Measurements from ENCODE around the gene AKR1C2.
"Not testable (repeated sequence)": the region's sequence is repeated elsewhere in the genome, so short reads cannot be mapped to it uniquely, and the experiment has no call there.

AKR1C2 gene

DNA sequence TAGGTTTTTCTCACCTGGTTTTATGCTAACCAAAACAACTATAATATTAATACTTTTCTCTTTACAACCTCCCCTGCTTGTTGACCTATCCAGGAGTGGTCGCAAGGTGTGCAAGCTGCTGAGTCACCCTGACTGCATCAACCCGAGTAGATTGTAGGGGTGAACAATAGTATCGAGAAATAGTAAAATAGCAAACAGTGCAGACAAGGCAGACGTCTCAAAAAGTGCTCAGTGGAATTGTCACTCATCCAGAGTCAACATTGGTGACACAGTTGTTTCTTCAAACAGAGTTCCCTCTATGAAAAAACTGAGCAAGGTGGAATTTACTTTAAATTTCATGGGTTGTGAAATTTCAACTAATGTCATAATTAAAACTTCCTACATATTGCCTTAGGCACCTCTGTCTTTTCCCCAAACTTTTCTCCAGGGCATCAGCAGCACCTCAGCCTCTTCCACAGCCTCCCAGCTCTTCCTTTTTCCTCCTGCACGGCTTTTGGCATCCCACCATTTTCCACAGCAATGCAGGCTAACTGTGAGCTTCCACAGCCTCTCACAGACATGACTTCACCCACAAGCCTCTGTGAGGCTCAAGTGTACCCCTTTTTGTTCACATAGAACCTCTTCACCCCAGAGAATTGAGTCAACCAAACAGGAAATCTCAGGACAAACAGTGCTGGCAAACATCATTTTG lies 46.6 kb downstream of the AKR1C2 start:
- not testable (repeated sequence) for DNase-seq (ENCODE audit: low read depth)

DNA sequence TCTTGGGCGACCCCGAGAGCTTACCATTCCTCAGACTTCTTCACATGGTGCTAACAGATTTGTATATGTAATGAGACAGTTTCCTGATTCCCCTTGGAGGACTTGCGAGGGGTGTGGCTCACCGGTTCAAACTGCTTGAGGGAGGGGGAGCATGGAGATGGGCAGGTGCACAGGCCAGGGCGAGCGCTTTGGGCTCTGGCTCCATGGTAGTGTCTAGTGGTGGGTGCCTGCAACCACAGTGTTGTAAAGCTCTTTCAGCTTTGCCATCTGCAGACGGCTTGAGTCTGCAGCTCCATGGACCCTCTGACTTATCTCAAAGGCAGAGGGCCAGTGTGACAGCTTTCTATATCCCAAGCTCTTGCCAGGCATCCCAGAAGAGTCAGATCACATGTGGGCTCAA lies 47.6 kb downstream of the AKR1C2 start:
- DNase-seq (ENCODE audit: low read depth): not testable (repeated sequence)

- no peak for DNase-seq (ENCODE audit: low read depth)
These were observed 50.3 kb downstream of the AKR1C2 start for GRCh38 chr10:4953405-4953804.

DNA sequence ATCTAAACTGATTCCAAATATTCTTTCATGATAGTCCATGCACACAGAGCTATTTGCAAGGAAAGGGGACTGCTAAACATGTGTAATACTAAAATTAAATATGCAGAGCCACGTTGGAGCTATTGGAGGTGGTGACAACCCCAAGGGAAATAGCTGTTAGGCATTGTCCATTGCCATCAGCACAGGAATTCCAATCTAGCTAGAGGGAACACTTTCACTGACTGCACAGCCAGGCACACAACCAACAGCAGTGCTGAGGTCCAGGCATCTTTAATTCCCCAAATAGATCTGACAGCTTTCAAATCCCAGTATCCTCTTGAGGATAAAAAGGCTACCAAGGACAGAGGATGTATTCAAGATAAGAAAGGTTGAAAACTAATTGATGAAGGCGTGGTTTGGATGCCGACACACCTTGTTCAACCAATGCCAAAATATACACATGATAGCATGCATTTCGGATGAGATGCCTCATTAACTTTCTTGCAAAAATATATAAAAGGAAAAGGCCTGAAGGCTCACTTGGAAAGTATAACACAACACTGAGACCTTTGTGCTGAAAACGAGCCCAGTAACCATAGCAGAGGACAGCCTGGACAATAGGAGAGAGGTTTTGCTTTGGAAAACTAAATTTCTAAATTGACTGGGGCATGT lies 52.0 kb downstream of the AKR1C2 start:
- not testable (repeated sequence) for DNase-seq (ENCODE audit: low read depth)

DNA sequence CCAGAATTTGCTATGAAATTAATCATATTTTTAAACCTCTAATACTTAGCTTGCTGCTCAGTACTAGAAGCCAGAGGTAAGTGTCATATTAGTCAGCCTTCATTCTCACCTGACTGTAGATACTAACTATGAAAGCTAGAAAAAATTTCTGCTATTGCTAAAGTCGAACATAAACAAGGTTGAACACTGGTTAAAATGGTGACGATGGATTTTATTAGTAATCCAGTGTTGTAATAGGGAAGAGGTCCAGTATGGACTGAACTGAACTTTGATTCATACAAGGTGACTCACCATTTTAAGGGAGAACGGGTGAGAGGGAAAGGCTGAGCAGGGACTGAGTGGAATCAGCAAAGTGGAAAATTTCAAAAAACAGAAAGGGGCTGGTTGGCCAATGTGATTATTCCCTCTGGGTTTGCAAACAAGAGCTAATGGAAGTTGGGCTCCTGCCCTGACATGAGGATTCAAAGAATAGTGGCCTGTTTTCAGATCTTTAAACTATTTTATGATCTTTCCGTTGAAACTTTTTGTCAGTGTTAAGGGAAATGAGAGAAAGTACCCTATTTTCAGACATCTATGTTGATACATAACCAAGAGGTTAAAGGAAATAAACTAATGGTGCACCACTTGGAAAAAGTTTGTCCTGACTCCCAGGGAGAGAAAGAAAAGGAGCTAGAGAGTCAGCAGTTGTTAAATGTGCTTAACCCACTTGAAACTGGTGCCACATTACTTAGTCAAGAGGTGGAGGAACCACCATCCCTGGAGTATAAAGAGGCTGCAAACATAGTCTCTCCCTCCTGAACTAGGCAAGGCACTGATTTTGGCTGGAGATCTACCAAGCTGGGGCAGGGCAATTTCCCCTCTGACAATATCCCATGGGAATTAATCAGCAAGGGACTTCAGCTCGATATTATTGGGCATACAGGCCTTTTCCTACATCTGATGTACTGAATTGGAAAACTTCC lies 55.7 kb downstream of the AKR1C2 start:
- no peak for DNase-seq (ENCODE audit: low read depth)

GRCh38 chr10:4947039-4947634 lies 56.5 kb downstream of the AKR1C2 start:
- DNase-seq (ENCODE audit: low read depth): no peak

DNA sequence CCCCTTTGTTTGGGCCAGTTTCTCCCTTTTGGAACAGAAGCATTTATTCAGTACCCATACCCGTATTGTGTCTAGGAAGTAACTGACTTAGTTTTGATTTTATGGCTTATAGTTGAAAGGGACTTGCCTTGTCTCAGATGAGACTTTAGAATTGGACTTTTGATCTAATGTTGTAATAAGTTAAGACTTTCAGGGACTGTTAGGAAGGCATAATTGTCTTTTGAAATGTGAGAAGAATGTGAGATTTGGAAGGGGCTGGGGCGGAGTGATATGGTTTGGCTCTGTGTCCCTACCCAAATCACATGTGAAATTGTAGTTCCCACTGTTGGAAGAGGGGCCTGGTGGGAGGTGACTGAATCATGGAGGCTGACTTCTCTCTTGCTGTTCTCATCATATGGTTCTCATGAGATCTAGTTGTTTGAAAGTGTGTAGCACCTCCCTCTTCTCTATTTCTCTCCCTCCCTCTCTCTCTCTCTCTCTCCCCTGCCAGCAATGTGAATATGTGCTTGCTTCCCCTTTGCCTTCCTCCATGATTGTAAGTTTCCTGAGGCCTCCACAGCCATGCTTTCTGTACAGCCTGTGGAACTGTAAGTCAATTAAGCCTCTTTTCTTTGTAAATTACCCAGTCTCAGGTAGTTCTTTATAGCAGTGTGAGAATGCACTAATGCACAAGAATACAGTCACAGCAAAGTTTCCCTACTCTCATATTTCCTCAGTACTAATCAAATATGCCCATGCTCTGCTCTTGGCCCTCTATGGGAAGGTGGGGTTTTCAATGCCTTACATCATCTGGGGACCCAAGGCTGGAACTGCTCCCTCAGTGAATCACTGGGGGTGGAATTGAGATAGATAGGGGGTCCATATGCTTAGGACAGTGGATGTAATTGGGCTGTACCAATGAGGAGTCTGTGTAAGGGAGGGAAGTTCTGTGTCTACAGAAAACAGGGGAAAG lies 57.6 kb downstream of the AKR1C2 start:
- DNase-seq (ENCODE audit: low read depth): no peak

DNA sequence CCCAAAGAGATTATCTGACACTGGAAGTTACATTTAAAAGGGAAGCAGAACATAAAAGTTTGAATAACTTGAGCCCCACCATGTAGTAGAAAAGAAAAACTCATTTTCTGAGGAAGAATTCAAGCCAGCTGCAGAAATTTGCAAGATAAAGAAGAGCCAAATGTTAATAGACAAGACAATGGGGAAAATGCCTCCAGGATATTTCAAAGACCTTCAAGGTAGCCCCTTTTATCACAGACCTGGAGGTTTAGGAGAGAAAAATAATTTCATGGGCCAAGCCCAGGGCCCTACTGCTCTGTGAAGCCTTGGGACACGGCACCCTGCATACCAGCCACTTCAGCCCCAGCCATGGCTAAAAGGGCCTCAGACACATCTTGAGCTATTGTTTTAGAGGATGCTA lies 58.8 kb downstream of the AKR1C2 start:
- no peak for DNase-seq (ENCODE audit: low read depth)

DNA sequence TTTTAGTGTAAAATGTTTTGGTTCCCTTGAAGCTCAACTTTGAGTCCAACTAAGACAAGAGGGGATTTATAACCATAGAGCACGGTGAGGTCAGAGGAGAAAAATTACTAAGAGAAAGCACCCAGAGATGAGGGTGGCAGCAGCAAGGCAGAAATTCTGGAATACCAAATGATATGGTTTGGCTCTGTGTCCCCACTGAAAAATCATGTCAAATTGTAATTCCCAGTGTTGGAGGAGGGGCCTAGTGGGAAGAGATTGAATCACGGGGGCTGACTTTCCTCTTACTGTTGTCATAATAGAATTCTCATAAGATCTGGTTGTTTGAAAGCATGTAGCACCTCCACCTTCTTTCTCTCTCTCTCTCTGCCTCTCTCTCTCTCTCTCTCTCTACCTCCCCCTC lies 59.8 kb downstream of the AKR1C2 start:
- no peak for DNase-seq (ENCODE audit: low read depth)

GRCh38 chr10:4943416-4943815 lies 60.2 kb downstream of the AKR1C2 start:
- not testable (repeated sequence) for DNase-seq (ENCODE audit: low read depth)

GRCh38 chr10:4942931-4943330 lies 60.7 kb downstream of the AKR1C2 start:
- not testable (repeated sequence) for DNase-seq (ENCODE audit: low read depth)

DNA sequence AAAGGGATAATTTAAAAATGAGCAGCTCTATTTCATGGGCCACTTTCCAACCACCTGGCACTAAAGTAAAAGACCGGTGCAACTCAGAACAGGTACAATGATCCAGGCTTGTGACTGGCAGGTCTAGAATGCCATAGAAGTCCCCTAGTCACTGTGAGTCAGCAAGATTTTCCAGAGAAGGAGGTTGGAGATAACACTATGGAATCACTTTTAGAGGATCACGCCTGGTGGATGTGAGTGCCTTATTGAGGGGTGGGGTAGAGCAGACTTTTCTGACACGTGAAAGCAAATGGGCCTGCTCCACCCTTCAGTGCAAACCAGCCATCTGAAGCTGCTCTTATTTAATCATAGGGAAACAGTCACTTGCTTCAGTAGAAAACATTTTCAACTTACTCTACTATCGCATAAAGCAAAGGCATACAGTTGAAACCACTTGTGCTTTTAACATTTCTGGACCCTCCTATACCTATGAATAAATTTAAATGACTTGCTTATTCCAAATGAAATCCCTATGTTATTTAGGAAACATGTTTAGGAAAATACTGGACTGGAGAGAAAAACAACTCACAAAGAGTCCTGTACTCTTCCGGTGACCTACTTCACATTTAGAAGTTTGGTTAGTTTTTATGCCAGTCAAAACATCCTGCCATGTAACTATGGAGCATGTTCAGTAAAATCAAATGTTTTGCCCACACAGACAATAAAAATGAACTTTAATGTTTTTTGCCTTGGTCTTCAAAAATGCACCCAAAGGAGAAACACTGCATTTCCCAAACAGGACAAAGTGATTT lies 61.9 kb downstream of the AKR1C2 start:
- DNase-seq (ENCODE audit: low read depth): no peak

DNA sequence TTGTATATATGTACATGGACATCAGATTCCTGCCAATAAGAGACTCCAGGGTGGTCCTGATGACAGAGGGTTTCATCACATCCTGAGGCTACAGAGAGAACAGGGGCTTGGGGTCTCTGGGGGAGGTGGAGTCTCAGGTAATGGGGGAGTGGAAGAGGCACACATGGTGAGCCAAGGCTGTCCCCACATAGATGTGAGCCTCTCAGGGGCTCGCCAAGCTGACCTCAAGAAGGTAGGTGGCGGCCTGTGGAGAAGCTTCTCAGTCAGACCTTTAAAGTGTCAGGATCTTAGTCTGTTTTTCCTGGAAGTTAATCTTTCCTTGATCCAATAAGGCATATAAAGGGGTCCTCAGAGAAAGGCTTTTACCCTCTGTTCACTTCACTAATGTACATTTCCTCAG lies 62.7 kb downstream of the AKR1C2 start:
- DNase-seq (ENCODE audit: low read depth): not testable (repeated sequence)

- not testable (repeated sequence) for DNase-seq (ENCODE audit: low read depth)
These were observed 63.6 kb downstream of the AKR1C2 start for GRCh38 chr10:4940073-4940428.

DNA sequence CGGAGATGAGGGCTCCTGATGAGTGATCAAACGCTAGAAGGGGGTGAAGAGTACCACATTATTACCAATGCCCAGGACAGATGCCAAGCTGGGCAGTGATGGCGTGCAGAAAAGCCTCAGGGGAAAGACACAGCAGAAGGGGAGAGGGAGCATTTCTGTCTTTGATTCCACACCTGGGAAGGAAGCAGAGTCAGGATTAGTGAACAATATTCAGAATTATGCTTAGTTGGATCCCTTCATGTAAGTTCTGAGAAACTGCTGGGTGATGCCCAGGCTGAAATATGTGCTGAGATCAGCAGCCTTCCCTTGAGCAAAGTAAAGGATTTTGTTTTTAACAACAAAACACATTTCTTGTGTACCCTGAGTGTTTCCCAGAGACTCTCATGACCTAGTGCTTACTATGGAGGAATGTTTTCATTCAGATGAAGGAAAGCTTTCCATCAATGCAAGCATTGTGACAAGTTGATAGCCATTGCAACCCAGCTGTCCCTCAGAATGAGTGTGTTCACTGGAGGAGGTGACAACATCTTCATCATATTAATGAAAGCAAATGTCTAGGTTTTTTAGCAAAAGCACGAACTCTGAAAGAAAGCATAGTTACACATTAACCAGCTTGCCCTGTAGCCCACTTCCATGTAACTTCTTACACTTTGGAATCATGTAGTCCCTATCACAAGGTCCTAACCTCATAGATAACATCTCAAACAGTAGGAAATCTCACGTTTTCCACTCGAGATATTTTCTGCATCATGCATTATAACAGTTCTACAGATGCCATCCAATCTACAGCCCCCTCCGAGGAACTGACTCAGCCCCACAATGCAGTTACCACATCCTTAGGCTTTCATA lies 64.2 kb downstream of the AKR1C2 start:
- DNase-seq (ENCODE audit: low read depth): no peak
